ENCODE measurements around the gene PACSIN2.

DNA sequence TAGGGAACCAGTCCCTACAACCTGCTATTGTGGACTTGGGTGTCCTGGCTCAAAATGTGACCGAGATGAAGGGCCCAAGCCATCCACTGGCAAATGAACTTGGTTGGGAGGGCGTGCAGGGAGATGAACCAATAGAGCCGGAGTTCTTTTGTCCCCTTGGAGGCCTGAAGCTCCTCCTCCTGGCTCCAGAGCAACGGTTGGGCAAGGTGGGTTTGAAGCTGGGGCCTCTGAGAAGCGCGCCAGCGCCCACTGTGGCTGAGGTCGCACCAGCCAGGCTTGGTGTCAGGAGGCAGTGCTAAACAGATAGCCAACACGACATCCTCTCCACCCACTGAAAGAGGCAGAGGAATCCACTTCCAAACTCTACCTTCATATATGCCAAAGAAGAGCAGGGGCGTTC lies 36.0 kb upstream of the PACSIN2 start:
- TF ChIP-seq POLR2AphosphoS2 (IDR thresholded peaks at IDR 0.05; ENCODE audit: low read depth, low read length) (no peak), DPF2 (IDR thresholded peaks at IDR 0.05) (no peak), POLR2A (IDR thresholded peaks at IDR 0.05; ENCODE audit: low read depth, low read length) (no peak), JUNB (IDR thresholded peaks at IDR 0.05) (no peak), FOS (IDR thresholded peaks at IDR 0.05; ENCODE audit: borderline replicate concordance, extremely low read depth, insufficient read length) (no peak), NRF1 (conservative IDR thresholded peaks at IDR 0.05; ENCODE audit: low read depth, low read length) (no peak), SMC3 (IDR thresholded peaks at IDR 0.05; ENCODE audit: borderline replicate concordance, low read length) (no peak), CBX5 (IDR thresholded peaks at IDR 0.05; ENCODE audit: low read depth) (no peak), ATF2 (IDR thresholded peaks at IDR 0.05; ENCODE audit: low read length) (no peak), CHD2 (IDR thresholded peaks at IDR 0.05; ENCODE audit: borderline replicate concordance, low read depth, low read length) (no peak)
- TF ChIP-seq, protein P1, sequence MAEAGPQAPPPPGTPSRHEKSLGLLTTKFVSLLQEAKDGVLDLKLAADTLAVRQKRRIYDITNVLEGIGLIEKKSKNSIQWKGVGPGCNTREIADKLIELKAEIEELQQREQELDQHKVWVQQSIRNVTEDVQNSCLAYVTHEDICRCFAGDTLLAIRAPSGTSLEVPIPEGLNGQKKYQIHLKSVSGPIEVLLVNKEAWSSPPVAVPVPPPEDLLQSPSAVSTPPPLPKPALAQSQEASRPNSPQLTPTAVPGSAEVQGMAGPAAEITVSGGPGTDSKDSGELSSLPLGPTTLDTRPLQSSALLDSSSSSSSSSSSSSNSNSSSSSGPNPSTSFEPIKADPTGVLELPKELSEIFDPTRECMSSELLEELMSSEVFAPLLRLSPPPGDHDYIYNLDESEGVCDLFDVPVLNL (IDR thresholded peaks at IDR 0.05; ENCODE audit: low read depth, low read length), result no peak
- TF ChIP-seq, protein P2, sequence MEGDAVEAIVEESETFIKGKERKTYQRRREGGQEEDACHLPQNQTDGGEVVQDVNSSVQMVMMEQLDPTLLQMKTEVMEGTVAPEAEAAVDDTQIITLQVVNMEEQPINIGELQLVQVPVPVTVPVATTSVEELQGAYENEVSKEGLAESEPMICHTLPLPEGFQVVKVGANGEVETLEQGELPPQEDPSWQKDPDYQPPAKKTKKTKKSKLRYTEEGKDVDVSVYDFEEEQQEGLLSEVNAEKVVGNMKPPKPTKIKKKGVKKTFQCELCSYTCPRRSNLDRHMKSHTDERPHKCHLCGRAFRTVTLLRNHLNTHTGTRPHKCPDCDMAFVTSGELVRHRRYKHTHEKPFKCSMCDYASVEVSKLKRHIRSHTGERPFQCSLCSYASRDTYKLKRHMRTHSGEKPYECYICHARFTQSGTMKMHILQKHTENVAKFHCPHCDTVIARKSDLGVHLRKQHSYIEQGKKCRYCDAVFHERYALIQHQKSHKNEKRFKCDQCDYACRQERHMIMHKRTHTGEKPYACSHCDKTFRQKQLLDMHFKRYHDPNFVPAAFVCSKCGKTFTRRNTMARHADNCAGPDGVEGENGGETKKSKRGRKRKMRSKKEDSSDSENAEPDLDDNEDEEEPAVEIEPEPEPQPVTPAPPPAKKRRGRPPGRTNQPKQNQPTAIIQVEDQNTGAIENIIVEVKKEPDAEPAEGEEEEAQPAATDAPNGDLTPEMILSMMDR (IDR thresholded peaks at IDR 0.05 in 2 of 3, conservative IDR thresholded peaks at IDR 0.05 in 1 of 3; ENCODE audit: control insufficient read depth in 2 of 3, extremely low read depth in 1 of 3, insufficient read depth in 1 of 3, low read depth in 3 of 3, low read length in 3 of 3), result no peak

Measured in GM12878 (cell line).